ENCODE results near the gene AKAP13.
"Not testable (repeated sequence)": the region's sequence is repeated elsewhere in the genome, so short reads cannot be mapped to it uniquely, and the experiment has no call there.

AKAP13 gene

GRCh38 chr15:85789496-85789875 lies 409.1 kb downstream of the AKAP13 start:
- Histone ChIP-seq H3K4me3 (no peak overlapping the region), H3K27ac (peak overlapping the region in 5 of 21 experiments; percentile 23 to 54 (median 42))

- H3K4me3 ChIP-seq: no peak overlapping the region
- H3K27ac ChIP-seq: no peak overlapping the region
These were observed 411.8 kb downstream of the AKAP13 start for GRCh38 chr15:85792102-85792731.

- Histone ChIP-seq H3K4me3 (peak overlapping the region; percentile 80 to 98 (median 93)), H3K27ac (peak overlapping the region in 4 of 21 experiments; percentile 88 to 93 (median 92))
These were observed 412.6 kb downstream of the AKAP13 start for GRCh38 chr15:85792912-85793590.

GRCh38 chr15:85793641-85794597 lies 413.5 kb downstream of the AKAP13 start:
- Histone ChIP-seq H3K27ac (peak overlapping the region; percentile 33 to 97 (median 88)), H3K4me3 (peak overlapping the region; percentile 80 to 98 (median 93))

- peak within 1 kb of the TSS; percentile 33 to 97 (median 88) for H3K27ac ChIP-seq
These were observed 414.4 kb downstream of the AKAP13 start, which contains the start of gene KLHL25 for GRCh38 chr15:85794598-85795336. Gene KLHL25 (minus strand): TSS chr15:85794925. CDS start chr15:85769810, 25,115 bp downstream.

GRCh38 chr15:85795337-85796305 lies 415.2 kb downstream of the AKAP13 start:
- peak overlapping the region in 1 of 21 experiments; percentile 29 for H3K27ac ChIP-seq
- H3K4me3 ChIP-seq: peak overlapping the region; percentile 80 to 98 (median 93)

More at GRCh38 chr15:85794598-85795336, 414.4 kb downstream of the AKAP13 start, which contains the start of gene KLHL25:
- H3K4me3 ChIP-seq: peak within 1 kb of the TSS; percentile 80 to 98 (median 93)

GRCh38 chr15:85796371-85796770 lies 416.0 kb downstream of the AKAP13 start:
- H3K4me3 ChIP-seq, H3K27ac ChIP-seq: not testable (repeated sequence)

Data from skin epidermis (tissue), 12 donors.